SK-N-MC (cell line): ENCODE results near the gene LRRC27.

Experiments used
- DNase-seq: peaks from one replicate; pipeline ENCODE4 v3.0.0-alpha.2; 2011; ENCODE audit warnings: low read depth, low spot score
- H3K27ac ChIP-seq: fragments of 200-600 bp; sonication (generic); 2 replicates; pipeline ENCODE4 v1.5.1; 2016; ENCODE audit warnings: mixed run types
- H3K36me3 ChIP-seq: fragments of 200-600 bp; sonication (generic); 2 replicates; pipeline ENCODE4 v1.6.1; 2017; ENCODE audit warnings: antibody characterized with exemption, low read length, mixed read lengths; ENCODE audit not compliant: insufficient read depth
- H3K4me3 ChIP-seq: fragments of 200-600 bp; sonication (generic); 2 replicates; pipeline ENCODE4 v1.5.1; 2016
- H3K9ac ChIP-seq: fragments of 200-600 bp; sonication (generic); 2 replicates; pipeline ENCODE4 v1.8.0; 2017; ENCODE audit warnings: mixed run types, mixed read lengths; ENCODE audit not compliant: insufficient read length
- H3K9me3 ChIP-seq: fragments of 200-600 bp; sonication (generic); 2 replicates; pipeline ENCODE4 v1.6.1; 2017; ENCODE audit warnings: low read depth, mild to moderate bottlenecking, antibody characterized with exemption, low read length, moderate library complexity, mixed read lengths
- EZH2 ChIP-seq: fragments of 200-600 bp; sonication (generic); IDR thresholded peaks from one replicate; pipeline ENCODE4 v1.6.1; 2017; ENCODE audit warnings: antibody characterized with exemption
- FOXP2 ChIP-seq: optimal IDR thresholded peaks from 2 replicates; pipeline ENCODE3; 2011; ENCODE audit warnings: mild to moderate bottlenecking, moderate library complexity; ENCODE audit not compliant: insufficient read depth; ENCODE audit errors: extremely low read length, control extremely low read depth
- POLR2AphosphoS5 ChIP-seq: IDR thresholded peaks from 2 replicates; pipeline ENCODE4 v1.6.1; 2012; ENCODE audit warnings: mild to moderate bottlenecking, low read depth, low read length, borderline replicate concordance

Gene LRRC27

GRCh38 chr10:132427006-132427771 lies 95.2 kb downstream of the LRRC27 start:
- H3K27ac ChIP-seq: no peak overlapping the region
- TF ChIP-seq FOXP2 (no peak), POLR2AphosphoS5 (no peak), EZH2 (no peak)

GRCh38 chr10:132427939-132428367 lies 96.0 kb downstream of the LRRC27 start:
- Histone ChIP-seq H3K9ac (no peak overlapping the region), H3K4me3 (no peak overlapping the region), H3K9me3 (no peaks in the 10 kb centered on the region), H3K27ac (no peak overlapping the region), H3K36me3 (no peaks in the 10 kb centered on the region)
- TF ChIP-seq EZH2 (no peak), FOXP2 (no peak), POLR2AphosphoS5 (no peak)
- no peak for DNase-seq

More at GRCh38 chr10:132427006-132427771, 95.2 kb downstream of the LRRC27 start:
- no peak overlapping the region for H3K9ac ChIP-seq
- no peaks in the 10 kb centered on the region for H3K36me3 ChIP-seq
- no peak overlapping the region for H3K4me3 ChIP-seq
- DNase-seq: no peak
- no peaks in the 10 kb centered on the region for H3K9me3 ChIP-seq

- no peak overlapping the region for H3K27ac ChIP-seq
- DNase-seq: no peak
- H3K9me3 ChIP-seq: no peaks in the 10 kb centered on the region
- no peak for TF ChIP-seq EZH2
- TF ChIP-seq POLR2AphosphoS5: no peak
- TF ChIP-seq FOXP2: no peak
- no peak overlapping the region for H3K4me3 ChIP-seq
- no peak overlapping the region for H3K9ac ChIP-seq
- no peaks in the 10 kb centered on the region for H3K36me3 ChIP-seq
Observed at GRCh38 chr10:132428486-132428995, 96.5 kb downstream of the LRRC27 start.
